T-cell (primary cell): ENCODE data around the gene PXDN. TPM values are rescaled to one million over a fixed set of nuclear protein-coding genes. Genes with fewer than 3 reads are reported as not detected.
"Not testable (repeated sequence)": the region's sequence is repeated elsewhere in the genome, so short reads cannot be mapped to it uniquely, and the experiment has no call there.

ENCODE experiments used
- ATAC-seq, 4 experiments: fragments of 200-7000 bp in 3 of 4; fragments of 150-1000 bp in 1 of 4; cut with Tn5 transposase; replicated peaks in 1 of 4; 1 replicate in 3 of 4; 2 replicates in 1 of 4; pipeline ENCODE4 v1.10.0; 2021; ENCODE audit warnings: moderate library complexity in 3 of 4, mild to moderate bottlenecking in 2 of 4, moderate number of reproducible peaks in 1 of 4
- CTCF ChIA-PET, 2 donors: fragments of 300-600 bp; sonication (Branson Sonifier 250); formaldehyde crosslinking; loops; one replicate each; lab custom pipeline; 2022; ENCODE audit warnings: antibody characterized with exemption in 2 of 2; lab: Charles Lee
- POLR2A ChIA-PET, 2 donors: fragments of 300-600 bp; sonication (Branson Sonifier 250); formaldehyde crosslinking; loops; one replicate each; lab custom pipeline; 2022; ENCODE audit warnings: antibody characterized with exemption in 2 of 2; lab: Charles Lee
- DNase-seq, 35 experiments: peaks; one replicate each; pipeline versions ENCODE4 v3.0.0 to v3.0.0-alpha.2; 2013 to 2023
- H3K27ac ChIP-seq: one replicate; pipeline ENCODE4 v1.5.1; 2013; ENCODE audit warnings: low read length
- H3K27me3 ChIP-seq, 2 experiments: replicated peaks in 1 of 2; 1 replicate in 1 of 2; 2 replicates in 1 of 2; pipeline versions ENCODE4 v1.6.1 to v1.7.0; 2013; ENCODE audit warnings: low read length in 1 of 2, mixed read lengths in 1 of 2; ENCODE audit not compliant: control insufficient read depth in 2 of 2, insufficient read depth in 2 of 2; ENCODE audit errors: extremely low read depth in 1 of 2
- H3K36me3 ChIP-seq, 2 donors: 1 replicate in 1 of 2; 2 replicates in 1 of 2; pipeline versions ENCODE4 v1.6.1 to v1.7.0; 2013; ENCODE audit warnings: low read length in 1 of 2; ENCODE audit not compliant: control insufficient read depth in 2 of 2, insufficient read depth in 1 of 2; ENCODE audit errors: extremely low read depth in 1 of 2
- H3K4me1 ChIP-seq, 2 experiments: 1 replicate in 1 of 2; 2 replicates in 1 of 2; pipeline versions ENCODE4 v1.6.1 to v1.7.0; 2013; ENCODE audit warnings: low read length in 2 of 2, mixed read lengths in 1 of 2; ENCODE audit not compliant: insufficient read depth in 2 of 2, control insufficient read depth in 1 of 2; ENCODE audit errors: extremely low read depth in 1 of 2
- H3K4me3 ChIP-seq, 2 donors: 1 replicate in 1 of 2; 2 replicates in 1 of 2; pipeline versions ENCODE4 v1.5.1 to v1.7.0; 2013; ENCODE audit warnings: mild to moderate bottlenecking in 2 of 2, low read length in 1 of 2, moderate library complexity in 1 of 2; ENCODE audit not compliant: control insufficient read depth in 1 of 2; ENCODE audit errors: extremely low read depth in 1 of 2
- H3K9me3 ChIP-seq: 2 replicates; pipeline ENCODE4 v1.7.0; 2013
- H3K27ac Mint-ChIP-seq, 2 donors: one replicate each; pipeline ENCODE4 v1.8.0; 2020 to 2021; ENCODE audit warnings: mild to moderate bottlenecking in 2 of 2, mixed read lengths in 2 of 2
- H3K27me3 Mint-ChIP-seq, 2 donors: one replicate each; pipeline ENCODE4 v1.8.0; 2021 to 2022; ENCODE audit warnings: mixed read lengths in 2 of 2
- H3K36me3 Mint-ChIP-seq: one replicate; pipeline ENCODE4 v1.8.0; 2021; ENCODE audit warnings: mixed read lengths
- H3K4me1 Mint-ChIP-seq, 3 donors: one replicate each; pipeline ENCODE4 v1.8.0; 2020 to 2022; ENCODE audit warnings: mixed read lengths in 3 of 3, mild to moderate bottlenecking in 1 of 3
- H3K4me3 Mint-ChIP-seq, 3 donors: one replicate each; pipeline ENCODE4 v1.8.0; 2020 to 2022; ENCODE audit warnings: mild to moderate bottlenecking in 3 of 3, mixed read lengths in 3 of 3, moderate library complexity in 3 of 3
- H3K9me3 Mint-ChIP-seq, 3 donors: one replicate each; pipeline ENCODE4 v1.8.0; 2020 to 2022; ENCODE audit warnings: mixed read lengths in 3 of 3
- WGBS: methylation state at CpG from one replicate; pipeline ENCODE4 v1.1.5; 2013; ENCODE audit warnings: missing lambda C conversion rate; ENCODE audit not compliant: insufficient coverage; 5-methylcytosine and 5-hydroxymethylcytosine counted together
- total RNA-seq, 35 experiments: library from RNA in 6 of 35; stranded (reverse) in 6 of 35; fragments of 120-200 nt in 1 of 35; gene quantifications; one replicate each; pipeline versions ENCODE4 v1.2.1 to v1.2.4 and lab custom pipeline; 2013 to 2026

PXDN gene
- total RNA-seq, 5 donors from 2014 or later (not counting 1 experiment from before 2014, with no cell fraction given) = 0.21 to 5.4 (median 1.3) TPM

- no peaks in the 10 kb centered on the region for H3K9me3 Mint-ChIP-seq
- H3K4me3 Mint-ChIP-seq = no peak overlapping the region
- peak in 1 of 35 experiments; percentile 15 for DNase-seq
- H3K36me3 ChIP-seq = no peaks in the 10 kb centered on the region
- no peak overlapping the region for H3K4me3 ChIP-seq
- H3K27ac Mint-ChIP-seq = no peak overlapping the region
- no peaks in the 10 kb centered on the region for H3K9me3 ChIP-seq
- no peak overlapping the region for H3K27ac ChIP-seq
- CTCF ChIA-PET = no interaction called here
- POLR2A ChIA-PET = no interaction called here
- WGBS = 86% methylated on average over 11 of the region's 16 CpGs
- H3K36me3 Mint-ChIP-seq = no peaks in the 10 kb centered on the region
- H3K4me1 ChIP-seq = no peaks in the 10 kb centered on the region
- peaks cover 0 to 18% of the 10 kb centered on the region in 2 experiments for H3K27me3 ChIP-seq
- H3K27me3 Mint-ChIP-seq = peaks cover 4 to 10% of the 10 kb centered on the region in 2 donors
- no peak for ATAC-seq
- H3K4me1 Mint-ChIP-seq = no peaks in the 10 kb centered on the region
Observed at GRCh38 chr2:1727796-1728474, 16.4 kb downstream of the PXDN start.

DNA sequence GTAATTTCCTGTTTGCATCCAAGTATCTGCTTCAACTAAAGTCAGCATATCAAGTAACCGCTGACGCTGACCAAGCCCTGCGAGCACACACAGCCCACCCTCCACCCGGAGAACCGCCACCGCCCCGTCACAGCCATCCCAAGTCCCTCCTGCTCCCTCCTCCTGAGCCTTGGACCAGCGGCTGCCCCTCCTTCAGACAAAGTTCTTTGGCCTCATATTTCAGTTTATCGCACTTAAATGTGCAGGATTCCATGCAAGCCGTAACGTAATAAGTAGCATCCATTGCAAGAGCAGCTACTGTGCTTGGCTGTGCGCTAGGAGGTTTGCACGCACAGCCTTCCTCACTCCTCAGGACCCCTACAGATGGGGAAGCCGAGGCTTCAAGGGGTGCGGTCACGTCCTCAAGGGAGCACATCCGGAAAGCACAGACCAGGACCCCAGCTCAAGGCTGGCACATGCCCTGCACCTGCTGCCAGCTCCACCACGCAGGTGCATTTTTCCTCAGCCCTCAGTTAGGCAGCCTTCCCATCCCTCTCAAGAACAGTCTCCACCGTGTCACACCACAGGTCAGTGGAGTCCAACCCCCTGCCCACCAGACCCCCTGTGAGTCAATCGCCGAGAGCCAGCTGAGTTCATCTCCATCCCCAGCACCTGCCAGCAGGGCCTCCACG, 17.1 kb downstream of the PXDN start:
- POLR2A ChIA-PET = no interaction called here
- CTCF ChIA-PET = no interaction called here
- Histone ChIP-seq H3K4me3 (no peak overlapping the region), H3K9me3 (no peaks in the 10 kb centered on the region), H3K27ac (no peak overlapping the region), H3K36me3 (no peaks in the 10 kb centered on the region), H3K27me3 (peaks cover 0 to 17% of the 10 kb centered on the region in 2 experiments), H3K4me1 (no peaks in the 10 kb centered on the region)
- Mint-ChIP-seq H3K27ac (no peak overlapping the region), H3K4me1 (no peaks in the 10 kb centered on the region), H3K9me3 (no peaks in the 10 kb centered on the region), H3K27me3 (peaks cover 4 to 10% of the 10 kb centered on the region in 2 donors), H3K36me3 (no peaks in the 10 kb centered on the region), H3K4me3 (no peak overlapping the region)
- ATAC-seq (no peak), DNase-seq (peak in 1 of 35 experiments; percentile 13)
- 93% methylated on average over 18 of the region's 22 CpGs for WGBS

DNA sequence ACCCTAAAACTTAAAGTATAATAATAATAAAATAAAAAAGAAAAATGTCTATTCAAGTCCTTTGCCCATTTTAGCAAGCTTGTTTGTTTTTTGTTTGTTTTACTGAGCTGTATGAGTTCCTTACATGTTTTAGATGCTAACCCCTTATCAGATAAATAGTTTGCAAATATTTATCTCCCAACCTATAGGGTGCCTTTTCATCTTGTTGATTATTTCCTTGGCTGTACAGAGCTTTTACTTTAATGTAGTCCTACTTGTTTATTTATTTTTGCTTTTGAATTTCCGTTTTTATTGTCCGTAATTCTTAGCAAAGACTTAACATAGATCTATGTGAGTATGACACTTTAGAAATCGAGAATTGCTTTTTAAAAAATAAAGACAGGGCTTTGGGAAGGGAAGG, 17.8 kb downstream of the PXDN start:
- H3K27me3 ChIP-seq = peaks cover 0 to 14% of the 10 kb centered on the region in 2 experiments
- DNase-seq (no peak), ATAC-seq (no peak)
- Mint-ChIP-seq H3K4me3 (no peak overlapping the region), H3K27me3 (peaks cover 0 to 6% of the 10 kb centered on the region in 2 donors), H3K4me1 (no peaks in the 10 kb centered on the region), H3K9me3 (no peaks in the 10 kb centered on the region), H3K27ac (no peak overlapping the region), H3K36me3 (no peaks in the 10 kb centered on the region)
- no peak overlapping the region for H3K27ac ChIP-seq
- H3K4me3 ChIP-seq = no peak overlapping the region
- CTCF ChIA-PET = no interaction called here
- no peaks in the 10 kb centered on the region for H3K36me3 ChIP-seq
- H3K4me1 ChIP-seq = no peaks in the 10 kb centered on the region
- POLR2A ChIA-PET = no interaction called here
- WGBS = 0% methylated on average over 1 of the region's 3 CpGs
- no peaks in the 10 kb centered on the region for H3K9me3 ChIP-seq

- H3K27me3 ChIP-seq = peaks cover 0 to 19% of the 10 kb centered on the region in 2 experiments
- H3K36me3 Mint-ChIP-seq, H3K27ac ChIP-seq, H3K27ac Mint-ChIP-seq, H3K36me3 ChIP-seq, H3K9me3 ChIP-seq, POLR2A ChIA-PET, H3K4me3 Mint-ChIP-seq, H3K9me3 Mint-ChIP-seq, H3K4me1 ChIP-seq, H3K4me1 Mint-ChIP-seq, H3K27me3 Mint-ChIP-seq, ATAC-seq, DNase-seq, H3K4me3 ChIP-seq, CTCF ChIA-PET: not testable (repeated sequence)
- no CpG with 5 or more reads among the region's 2 CpGs for WGBS
Observed at GRCh38 chr2:1724351-1724750, 20.0 kb downstream of the PXDN start.

DNA sequence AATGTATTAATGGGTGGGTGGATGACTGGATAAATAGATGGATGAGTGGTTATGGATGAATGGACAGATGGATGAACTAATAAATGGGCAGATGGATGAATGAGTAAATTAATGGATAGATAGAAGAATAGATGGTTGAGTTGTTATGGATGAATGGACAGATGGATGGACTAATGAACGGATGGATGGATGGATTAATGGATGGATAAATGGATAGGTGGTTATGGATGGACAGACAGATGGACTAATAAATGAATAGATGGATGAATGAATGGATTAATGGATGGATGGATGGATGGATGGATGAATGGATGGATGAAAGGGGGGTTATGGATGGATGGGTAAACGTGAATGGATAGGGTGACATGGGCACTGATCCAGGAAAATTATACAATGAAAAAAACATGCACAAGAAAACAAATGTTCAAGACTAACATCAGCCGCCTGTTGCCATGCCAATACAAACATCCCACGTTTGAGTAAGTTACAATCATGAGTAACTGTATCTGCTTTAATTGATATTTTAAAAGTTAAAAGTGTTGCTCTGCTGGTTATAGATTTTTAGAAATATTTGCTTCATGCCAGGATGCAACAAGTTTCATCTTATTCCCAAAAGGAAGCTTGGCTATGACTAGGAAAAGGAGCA, 20.8 kb downstream of the PXDN start:
- CTCF ChIA-PET = no interaction called here
- H3K36me3 ChIP-seq = no peaks in the 10 kb centered on the region
- no peak overlapping the region for H3K4me3 Mint-ChIP-seq

DNA sequence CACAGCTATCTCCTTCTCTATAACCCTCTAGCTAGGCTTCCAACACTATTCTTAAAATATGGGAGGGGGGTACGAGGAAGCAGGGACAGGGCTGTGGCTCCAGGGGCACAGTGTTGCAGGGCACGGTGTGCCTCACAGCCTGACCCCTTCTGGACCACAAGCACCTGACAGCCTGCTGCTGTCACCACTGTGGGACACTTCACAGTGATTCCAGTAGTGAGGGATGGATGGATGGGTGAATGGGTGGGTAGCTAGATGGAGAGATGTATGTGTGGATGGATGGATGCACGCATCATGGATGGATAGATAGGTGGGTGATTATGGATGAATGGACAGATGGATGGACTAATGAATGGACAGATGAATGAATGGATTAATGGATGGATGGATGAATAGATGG, 21.6 kb downstream of the PXDN start:
- no peaks in the 10 kb centered on the region for H3K9me3 ChIP-seq
- H3K4me3 Mint-ChIP-seq = no peak overlapping the region
- peaks cover 0 to 8% (median 6%) of the 10 kb centered on the region in 3 donors for H3K9me3 Mint-ChIP-seq
- no peaks in the 10 kb centered on the region for H3K36me3 Mint-ChIP-seq
- H3K4me1 Mint-ChIP-seq = no peaks in the 10 kb centered on the region
- no peaks in the 10 kb centered on the region for H3K36me3 ChIP-seq
- H3K27ac Mint-ChIP-seq = no peak overlapping the region
- no peak overlapping the region for H3K4me3 ChIP-seq
- ChIA-PET POLR2A (no interaction called here), CTCF (no interaction called here)
- H3K27me3 ChIP-seq = peaks cover 0 to 20% of the 10 kb centered on the region in 2 experiments
- peaks cover 0 to 7% of the 10 kb centered on the region in 2 donors for H3K27me3 Mint-ChIP-seq
- no peaks in the 10 kb centered on the region for H3K4me1 ChIP-seq
- ATAC-seq (no peak), DNase-seq (no peak)
- no peak overlapping the region for H3K27ac ChIP-seq
- WGBS = 73% methylated on average over 3 of the region's 3 CpGs

More for the DNA sequence above, 20.8 kb downstream of the PXDN start:
- ATAC-seq (no peak), DNase-seq (no peak)
- Histone ChIP-seq H3K27ac (no peak overlapping the region), H3K27me3 (peaks cover 0 to 26% of the 10 kb centered on the region in 2 experiments), H3K4me3 (no peak overlapping the region), H3K4me1 (no peaks in the 10 kb centered on the region), H3K9me3 (no peaks in the 10 kb centered on the region)
- H3K27me3 Mint-ChIP-seq = no peaks in the 10 kb centered on the region
- H3K27ac Mint-ChIP-seq = no peak overlapping the region
- no peaks in the 10 kb centered on the region for H3K36me3 Mint-ChIP-seq
- no peaks in the 10 kb centered on the region for H3K4me1 Mint-ChIP-seq
- H3K9me3 Mint-ChIP-seq = no peaks in the 10 kb centered on the region
- WGBS = 81% methylated on average over 1 of the region's 4 CpGs
- POLR2A ChIA-PET = no interaction called here
